H54 (cell line): ENCODE results near the gene ONECUT1.

Experiments used
- DNase-seq: peaks from one replicate; pipeline ENCODE4 v3.0.0; 2011; ENCODE audit warnings: low spot score, mixed read lengths; ENCODE audit not compliant: insufficient read length
- FAIRE-seq: peaks from 3 replicates; lab custom pipeline; 2011; peaks lifted over from hg19 to GRCh38; lab: Jason Lieb, UNC
- POLR2A ChIP-seq: IDR thresholded peaks from 2 replicates; pipeline ENCODE4 v1.6.1; 2011; ENCODE audit warnings: low read depth, mild to moderate bottlenecking, low read length

ONECUT1 gene

DNA sequence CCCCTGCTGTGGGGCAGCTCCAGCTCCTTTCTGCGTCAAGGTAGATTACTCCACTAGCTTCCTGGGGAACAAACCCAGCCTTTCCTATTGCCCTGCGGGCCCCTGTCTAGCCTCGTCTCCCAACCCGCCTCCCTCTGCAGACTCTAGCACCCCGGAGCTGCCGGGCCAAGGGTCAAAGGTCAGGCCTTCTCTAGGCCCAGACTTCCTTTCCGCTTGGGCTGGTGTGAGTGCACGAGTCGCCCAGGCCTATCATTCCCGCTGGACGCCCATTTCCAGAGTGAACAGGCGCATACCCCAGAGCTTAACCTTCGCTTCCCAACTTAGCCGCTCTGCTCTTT, 11.6 kb upstream of the ONECUT1 start:
- TF ChIP-seq POLR2A, result no peak
- DNase-seq (no peak), FAIRE-seq (no peak)

DNA sequence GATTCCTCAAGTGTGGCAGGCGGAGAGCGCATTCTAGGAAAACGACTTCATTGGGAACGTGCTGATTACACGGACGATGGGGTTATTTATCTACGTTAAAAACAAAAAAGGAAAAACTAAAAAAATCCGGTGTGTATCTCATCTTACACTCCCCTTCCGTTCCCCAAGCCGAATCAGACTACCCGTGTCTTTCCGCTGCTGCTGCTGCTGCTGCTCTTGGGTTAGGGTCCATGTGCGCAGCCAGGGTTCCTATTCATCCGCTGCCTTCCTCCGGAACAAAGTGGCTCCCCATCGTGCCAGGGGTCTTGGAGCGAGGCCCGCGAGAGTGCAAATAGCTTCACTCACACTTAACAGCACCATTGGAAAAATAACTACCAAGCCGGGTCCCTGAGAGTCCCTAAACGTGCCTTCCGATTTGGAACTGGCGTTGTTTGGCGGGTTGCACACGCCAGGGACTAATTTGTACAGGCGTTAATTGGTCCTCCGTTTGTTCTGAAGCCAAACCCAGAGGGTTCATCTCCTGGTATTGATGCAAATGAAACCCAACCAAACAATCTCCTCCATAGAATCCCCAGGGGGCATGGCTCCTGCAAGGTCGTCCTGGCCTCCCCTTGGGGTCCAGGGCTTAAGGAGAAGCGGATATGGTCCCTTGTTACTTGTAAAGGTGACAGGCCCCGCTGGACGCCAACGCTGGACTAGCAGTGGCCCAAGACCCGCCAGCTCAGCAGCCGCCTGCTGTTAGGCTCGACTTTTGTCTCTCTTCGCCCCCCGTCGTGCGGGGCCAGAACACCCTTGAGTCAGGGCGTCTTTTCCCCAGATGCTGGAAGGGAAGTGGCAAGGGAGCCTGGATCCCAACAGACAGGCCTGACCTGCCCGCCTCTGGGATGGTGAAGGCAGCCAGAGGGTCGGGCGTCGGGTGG, 11.0 kb upstream of the ONECUT1 start:
- DNase-seq, result no peak
- no peak for FAIRE-seq

DNA sequence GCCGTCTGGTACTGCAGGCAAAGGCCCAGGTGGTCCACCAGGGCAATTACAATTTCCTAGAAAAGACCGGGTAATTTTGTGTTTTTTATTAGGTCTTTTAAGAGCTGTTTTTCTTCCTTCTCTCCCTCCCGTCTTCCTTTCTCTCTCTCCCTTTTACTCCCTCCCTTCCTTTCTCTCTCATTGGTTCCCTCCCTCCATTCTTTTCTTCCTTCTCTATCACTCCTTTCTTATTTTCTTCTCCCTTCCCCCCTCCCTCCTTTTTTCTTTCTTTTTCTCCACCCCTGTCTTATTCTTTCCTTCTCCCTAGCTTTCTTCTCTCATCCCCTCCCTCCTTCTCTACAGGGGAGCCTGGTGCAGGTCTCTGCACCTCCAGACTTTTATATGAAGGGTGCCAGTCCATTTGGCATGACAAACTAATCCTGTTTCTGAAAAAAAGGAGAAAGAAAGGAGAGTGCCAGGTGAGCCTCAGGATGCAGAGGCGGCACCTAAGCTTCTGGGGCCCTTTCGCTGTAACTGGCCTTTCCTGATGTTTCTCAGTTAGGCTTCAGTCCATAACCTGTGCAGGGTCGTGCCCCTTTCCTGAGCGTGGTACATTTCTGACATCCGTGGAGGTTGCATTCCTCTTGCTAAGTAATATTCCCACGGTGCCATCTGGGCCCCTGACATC, 9.1 kb upstream of the ONECUT1 start:
- no peak for TF ChIP-seq POLR2A
- DNase-seq (no peak), FAIRE-seq (no peak)

More for the DNA sequence above, 11.0 kb upstream of the ONECUT1 start:
- no peak for TF ChIP-seq POLR2A

DNA sequence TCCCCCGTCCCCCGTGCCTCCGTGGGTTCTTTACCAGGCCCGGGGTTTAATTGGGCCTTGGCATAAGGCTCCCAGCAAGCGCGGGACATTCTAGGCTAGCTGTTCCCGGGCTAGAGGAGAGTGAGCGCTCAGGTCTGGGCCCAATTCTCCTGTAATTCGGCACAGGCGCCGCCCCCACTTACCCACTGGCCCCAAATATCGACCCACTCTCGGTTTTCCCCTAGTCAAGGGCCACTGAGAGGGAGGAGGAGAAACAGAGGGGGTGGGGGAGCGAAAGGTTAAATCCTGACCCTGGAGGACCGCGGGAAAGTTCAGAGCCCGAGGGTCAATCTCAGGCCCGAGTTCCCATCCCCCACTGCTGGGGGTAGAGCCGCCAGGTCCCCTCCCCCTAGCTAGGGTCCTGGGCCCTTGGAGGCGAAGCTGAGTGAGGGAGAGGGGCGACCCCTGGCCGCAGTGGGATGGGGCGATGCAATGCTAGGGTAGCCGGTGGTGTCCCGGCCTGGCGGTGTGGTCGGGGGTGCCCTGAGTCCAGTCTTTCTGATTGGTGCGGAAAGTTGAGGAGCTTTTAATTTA, 8.5 kb upstream of the ONECUT1 start:
- DNase-seq, result no peak
- TF ChIP-seq POLR2A, result no peak
- FAIRE-seq, result no peak

DNA sequence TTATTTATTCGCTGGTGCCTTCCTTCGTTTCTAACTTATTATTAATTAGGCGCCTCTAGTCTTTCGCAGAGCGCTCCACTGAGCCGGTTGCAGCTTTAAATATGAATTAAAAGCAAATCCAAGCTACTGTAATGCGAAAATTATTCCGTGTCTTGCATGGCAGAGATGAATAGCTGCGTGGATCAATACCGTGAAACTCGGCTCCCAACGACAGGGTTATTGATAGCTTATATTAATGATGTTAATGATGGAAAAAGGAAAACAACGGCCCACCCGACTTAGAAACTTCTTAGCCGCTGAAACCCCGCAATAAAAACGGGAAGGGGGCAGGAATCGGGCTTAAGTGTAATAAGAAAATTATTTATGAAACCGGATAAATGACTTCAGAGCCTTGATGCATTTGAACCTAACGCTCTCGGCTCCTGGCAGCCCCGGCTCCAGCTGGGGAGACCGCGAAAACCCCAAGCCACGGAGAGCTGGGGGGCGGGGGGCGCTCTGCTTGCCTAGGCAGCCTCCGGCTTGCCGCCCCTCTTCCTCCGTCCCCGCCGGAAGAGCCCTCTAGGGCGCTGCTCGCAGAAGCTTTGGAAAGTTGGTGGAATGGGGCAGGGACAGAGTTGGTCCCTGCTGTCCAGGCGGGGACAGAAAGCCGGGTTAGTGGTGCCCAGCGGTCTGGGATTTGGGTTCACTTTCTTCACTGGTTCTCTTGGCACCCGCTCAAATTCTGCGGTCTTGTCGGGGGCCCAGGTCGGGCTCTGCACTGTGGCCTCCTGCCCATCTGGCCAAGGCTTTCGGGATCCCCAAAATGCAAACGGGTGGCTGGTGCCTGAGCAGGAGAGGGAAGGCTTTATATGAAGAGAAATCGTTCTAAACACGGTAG, 7.7 kb upstream of the ONECUT1 start:
- FAIRE-seq (no peak), DNase-seq (no peak)
- no peak for TF ChIP-seq POLR2A

DNA sequence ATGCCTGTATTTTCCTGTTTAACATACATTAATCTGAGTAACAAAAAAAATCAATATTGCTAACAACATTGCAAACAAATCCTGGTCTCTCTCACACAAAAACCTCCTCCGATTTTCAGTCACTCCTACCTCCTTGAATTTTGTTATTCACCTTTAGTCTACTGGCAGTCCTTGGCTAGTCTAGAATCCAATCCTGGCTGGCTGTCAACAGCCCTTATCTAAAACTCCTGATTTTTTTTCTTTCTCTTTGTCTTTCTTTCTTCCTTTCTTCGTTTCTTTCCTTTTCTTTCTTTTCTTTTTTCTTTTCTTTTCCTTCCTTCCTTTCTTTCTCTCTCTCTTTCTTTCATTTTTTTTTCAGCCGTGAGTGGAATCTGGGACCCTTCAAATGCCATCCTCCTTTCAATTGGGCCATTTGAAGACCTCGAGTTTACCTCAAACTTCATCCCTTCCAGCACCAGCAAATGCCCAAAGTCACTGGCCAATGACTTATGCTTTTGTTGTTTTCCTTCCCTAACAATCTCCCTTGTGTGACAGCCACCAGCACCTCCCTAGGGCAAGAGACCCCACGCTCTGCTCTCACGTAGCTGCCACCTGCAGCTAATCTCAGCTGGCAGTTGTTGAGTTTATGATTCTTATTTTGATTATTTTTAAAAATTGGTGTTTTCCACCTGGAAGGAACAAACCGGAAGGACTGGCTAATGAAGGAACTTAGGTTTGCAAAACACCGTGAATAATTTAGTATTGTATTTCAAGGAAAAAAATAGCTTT, 6.8 kb upstream of the ONECUT1 start:
- TF ChIP-seq POLR2A, result no peak
- no peak for DNase-seq
- FAIRE-seq, result no peak

DNA sequence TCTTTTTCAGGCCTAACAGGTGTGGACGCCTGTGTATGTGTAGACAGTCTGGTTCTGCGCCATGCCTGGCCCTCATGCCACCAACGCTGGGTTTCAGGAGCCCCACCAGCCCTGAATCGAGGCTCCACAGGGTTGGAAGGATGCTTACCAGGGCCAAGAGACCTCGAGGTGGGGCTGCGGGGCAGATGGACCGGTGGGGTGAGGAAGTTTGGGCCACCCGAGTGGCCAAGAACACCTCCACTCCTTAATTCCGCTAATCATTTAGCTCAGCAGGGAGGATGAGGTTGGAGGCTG, 6.0 kb upstream of the ONECUT1 start:
- FAIRE-seq (no peak), DNase-seq (no peak)
- TF ChIP-seq POLR2A, result no peak

DNA sequence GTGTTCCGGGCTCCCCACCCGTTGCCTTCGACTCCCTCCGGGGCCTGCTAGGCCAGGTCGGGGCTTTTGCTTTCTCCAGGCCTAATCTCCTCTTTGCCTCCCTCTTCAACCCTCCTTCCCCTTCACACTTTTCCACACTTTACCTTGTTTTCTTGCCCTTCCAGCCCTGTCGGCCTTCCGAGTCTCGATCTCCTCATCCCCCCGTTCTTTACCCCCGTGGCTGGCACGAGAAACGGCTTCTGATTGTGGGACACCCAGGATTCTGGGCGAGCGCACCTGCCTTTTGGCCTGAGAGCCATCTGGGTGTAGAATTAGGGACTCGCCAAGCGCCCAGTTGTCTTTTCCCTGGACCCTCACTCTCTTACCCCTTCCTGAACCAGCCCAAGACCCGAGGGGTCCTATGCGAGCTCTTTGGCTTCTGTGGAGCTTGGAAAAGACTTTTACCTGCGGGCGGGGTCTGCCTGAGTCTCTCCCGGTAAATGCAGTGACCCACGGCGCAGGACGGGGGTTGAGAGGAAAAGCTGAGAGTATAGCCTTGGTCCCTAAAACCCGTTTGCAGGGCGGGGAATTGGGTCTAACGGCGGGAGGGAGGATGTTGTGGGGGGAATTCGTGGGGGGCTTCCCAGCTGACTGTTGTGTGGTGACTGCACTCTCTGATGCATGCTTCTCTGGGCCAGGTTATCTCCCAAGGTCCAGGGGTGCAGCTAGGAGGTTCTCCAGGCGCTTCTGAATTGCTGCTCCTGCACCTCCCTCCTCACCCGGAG, 5.5 kb upstream of the ONECUT1 start:
- FAIRE-seq, result no peak
- TF ChIP-seq POLR2A, result no peak
- no peak for DNase-seq

DNA sequence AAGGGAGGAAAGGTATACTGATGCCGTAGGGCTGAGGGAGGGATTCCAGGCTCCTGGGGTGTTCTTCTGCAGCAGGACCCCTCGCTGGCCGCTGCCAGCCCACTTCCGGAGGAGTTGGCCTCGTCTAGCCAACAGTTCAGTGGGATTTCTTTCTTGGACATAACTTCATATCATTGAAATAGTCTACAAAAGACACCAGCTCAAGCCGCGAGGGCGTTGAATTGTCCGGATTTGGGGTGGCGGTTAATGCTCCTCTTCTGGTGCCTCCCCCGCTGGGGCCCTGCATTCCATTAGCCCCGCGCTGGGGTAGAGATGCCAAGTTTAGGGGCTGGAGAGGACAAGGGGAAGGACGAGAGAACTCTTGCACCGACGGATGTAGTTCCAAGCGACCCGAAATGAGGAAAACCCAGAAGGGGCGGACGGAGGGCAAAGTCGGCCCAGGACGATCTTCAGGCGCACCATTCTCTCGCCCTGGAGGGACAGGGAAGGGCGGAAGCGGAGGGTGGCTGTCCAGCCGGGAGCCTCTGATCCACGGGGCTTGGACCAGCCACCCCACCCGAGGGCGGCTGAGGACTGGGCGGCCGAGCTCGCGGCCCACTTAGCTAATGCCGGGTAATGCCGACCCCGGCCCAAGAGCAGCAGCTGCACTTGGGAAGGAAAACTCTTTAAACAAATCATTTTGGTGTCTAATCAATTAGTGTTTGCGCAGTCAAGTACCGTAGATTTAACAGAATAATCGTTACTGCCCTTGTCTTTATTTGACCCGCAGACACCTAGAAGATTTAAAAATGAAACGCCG, 4.7 kb upstream of the ONECUT1 start:
- FAIRE-seq (no peak), DNase-seq (no peak)
- no peak for TF ChIP-seq POLR2A

DNA sequence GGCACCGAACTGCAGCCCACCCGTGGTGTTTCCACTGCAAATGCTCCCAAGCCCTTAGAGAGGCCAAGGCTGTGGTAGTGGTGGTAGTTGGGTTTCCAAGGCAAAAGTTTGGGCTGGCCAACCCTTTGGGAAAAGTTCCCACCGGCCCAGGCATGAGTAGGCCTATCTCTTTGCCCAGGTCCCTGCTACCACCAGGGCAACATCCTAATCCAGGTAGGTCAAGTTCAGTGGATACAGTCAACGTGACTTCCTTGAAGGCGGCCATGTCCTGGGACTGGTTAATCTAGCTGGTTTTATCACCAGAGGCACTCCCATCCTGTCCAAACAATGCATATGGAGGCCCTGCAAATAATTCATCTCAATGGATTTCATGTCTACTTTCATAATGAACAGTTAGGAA, 1.6 kb upstream of the ONECUT1 start:
- no peak for DNase-seq
- FAIRE-seq, result no peak
- no peak for TF ChIP-seq POLR2A

DNA sequence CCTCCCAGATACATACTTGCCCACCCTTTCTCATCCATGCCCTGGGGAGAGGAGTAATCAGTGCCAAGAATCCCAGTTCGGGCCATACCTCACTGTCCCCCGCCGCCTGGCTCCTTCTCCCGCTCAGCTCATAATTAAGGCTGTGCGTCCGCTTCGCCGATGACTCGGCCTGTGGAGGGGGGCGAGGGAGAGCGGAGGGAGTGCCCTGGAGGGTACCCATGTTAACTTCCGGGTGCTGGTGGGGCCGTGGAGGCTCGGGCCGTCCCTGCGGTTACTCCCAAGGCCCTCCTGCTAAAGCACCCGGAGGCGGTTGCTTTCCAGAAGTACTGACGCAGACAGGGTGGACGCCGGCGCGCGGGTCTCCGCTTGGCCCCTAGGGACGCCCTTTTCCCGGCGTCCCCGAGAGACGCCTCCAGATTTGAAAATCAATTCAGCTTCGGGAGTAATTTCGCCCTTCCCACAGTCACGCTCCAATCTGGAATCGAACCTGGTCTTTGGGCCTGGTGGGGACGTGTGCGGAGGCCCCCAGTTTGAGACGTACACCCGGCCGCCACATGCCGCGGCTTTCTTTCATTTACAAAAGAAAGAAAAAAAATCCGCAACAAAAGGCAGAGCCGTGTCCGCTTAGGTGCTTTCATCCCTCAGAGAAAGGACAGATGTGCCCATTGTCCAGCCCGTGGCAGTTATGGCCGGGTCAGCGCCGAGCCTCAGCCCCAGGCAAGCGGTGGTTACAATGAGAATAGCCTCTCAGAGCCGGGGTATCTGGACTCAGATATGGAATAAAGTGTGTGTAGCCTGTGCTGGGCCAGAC, 1.0 kb upstream of the ONECUT1 start:
- TF ChIP-seq POLR2A, result no peak

More for the DNA sequence above, 1.0 kb upstream of the ONECUT1 start:
- DNase-seq, result no peak
- FAIRE-seq, result no peak
